Gastrocnemius medialis (tissue), 4 donors: ENCODE data around the gene BCL6B.

Experiments used
- CTCF ChIP-seq, 5 experiments: fragments of 450-650 bp in 3 of 5; fragments of 200-600 bp in 2 of 5; sonication (generic) in 2 of 5; IDR thresholded peaks in 4 of 5; conservative IDR thresholded peaks in 1 of 5; 1 replicate in 4 of 5; 2 replicates in 1 of 5; pipeline ENCODE4 v1.5.1; 2016 to 2019; ENCODE audit warnings: antibody characterized with exemption in 5 of 5, mild to moderate bottlenecking in 3 of 5, moderate library complexity in 3 of 5
- POLR2A ChIP-seq, 2 donors: fragments of 450-650 bp; IDR thresholded peaks; one replicate each; pipeline ENCODE4 v1.6.1; 2017; ENCODE audit warnings: antibody characterized with exemption in 2 of 2, mild to moderate bottlenecking in 2 of 2, moderate library complexity in 2 of 2

GRCh38 chr17:7018331-7018964 lies 4.4 kb upstream of the BCL6B start:
- TF ChIP-seq POLR2A (IDR thresholded peaks at IDR 0.05) (peak; percentile 18 to 42), CTCF (IDR thresholded peaks at IDR 0.05 in 4 of 5, conservative IDR thresholded peaks at IDR 0.05 in 1 of 5) (no peak)
